HUDEP-2 (cell line): ENCODE measurements around the gene BICDL2.
A peak's percentile ranks its signal among the peaks of the same experiment; 100 is the strongest.

Experiments
- DNase-seq, 76 experiments: peaks; one replicate each; lab custom pipeline; 2025; ENCODE audit not compliant: unreplicated experiment in 76 of 76; lab: John Stamatoyannopoulos, UW

Gene BICDL2

GRCh38 chr16:3050487-3050886 is 13.7 kb upstream of the BICDL2 start:
- no peak for DNase-seq

GRCh38 chr16:3049921-3050481 is 13.3 kb upstream of the BICDL2 start:
- no peak for DNase-seq

GRCh38 chr16:3047387-3047720 is 10.6 kb upstream of the BICDL2 start:
- no peak for DNase-seq

GRCh38 chr16:3046641-3047386 is 10.1 kb upstream of the BICDL2 start:
- DNase-seq = no peak

GRCh38 chr16:3045758-3046640 is 9.3 kb upstream of the BICDL2 start, which contains the start of gene MMP25:
MMP25 (plus strand) TSS chr16:3046561; CDS start chr16:3046918, 357 bp downstream.
- no peak for DNase-seq

GRCh38 chr16:3044708-3045107 is 8.0 kb upstream of the BICDL2 start:
- no peak for DNase-seq

GRCh38 chr16:3042376-3042775 is 5.6 kb upstream of the BICDL2 start:
- no peak for DNase-seq

- DNase-seq = no peak
These were observed 2.2 kb upstream of the BICDL2 start for GRCh38 chr16:3038896-3039295.

GRCh38 chr16:3038256-3038655 is 1.5 kb upstream of the BICDL2 start:
- no peak for DNase-seq

GRCh38 chr16:3035972-3036725 is 595 bp downstream of the BICDL2 start:
- no peak for DNase-seq

GRCh38 chr16:3035289-3035971 is 1.3 kb downstream of the BICDL2 start:
- DNase-seq = no peak

GRCh38 chr16:3032624-3033023 is 4.1 kb downstream of the BICDL2 start:
- no peak for DNase-seq

GRCh38 chr16:3030222-3031212 is 6.2 kb downstream of the BICDL2 start:
- no peak for DNase-seq

GRCh38 chr16:3029491-3030221 is 7.1 kb downstream of the BICDL2 start:
- peak in 2 of 76 experiments; percentile 20 to 36 for DNase-seq

- no peak for DNase-seq
These were observed 7.9 kb downstream of the BICDL2 start for GRCh38 chr16:3028716-3029319.

GRCh38 chr16:3027983-3028715 is 8.6 kb downstream of the BICDL2 start:
- peak in 71 of 76 experiments; percentile 20 to 90 (median 77) for DNase-seq

GRCh38 chr16:3027489-3027795 is 9.3 kb downstream of the BICDL2 start:
- DNase-seq = no peak
